H1 (cell line): ENCODE results near the gene BTBD9. TPM values are rescaled to one million over a fixed set of nuclear protein-coding genes. Genes with fewer than 3 reads are reported as not detected.

Experiments used
- CTCF ChIA-PET: fragments of 300-600 bp; sonication (Branson Sonifier 250); formaldehyde crosslinking; loops from one replicate; lab custom pipeline; 2021; ENCODE audit not compliant: partially characterized antibody; lab: Charles Lee
- POLR2A ChIA-PET: fragments of 300-600 bp; sonication (Branson Sonifier 250); formaldehyde crosslinking; loops from one replicate; lab custom pipeline; 2021; ENCODE audit warnings: inconsistent platforms; ENCODE audit not compliant: partially characterized antibody; lab: Charles Lee
- DNase-seq, 2 experiments: peaks; one replicate each; pipeline versions ENCODE4 v3.0.0 to v3.0.0-alpha.2; 2010 to 2022; ENCODE audit warnings: low spot score in 2 of 2, low read depth in 1 of 2, mixed read lengths in 1 of 2
- FAIRE-seq: peaks from 2 replicates; lab custom pipeline; 2011; peaks lifted over from hg19 to GRCh38; lab: Jason Lieb, UNC
- H2AFZ ChIP-seq: 2 replicates; pipeline ENCODE4 v1.8.1; 2012; ENCODE audit warnings: low read length, inconsistent platforms
- H2AK5ac ChIP-seq: 2 replicates; pipeline ENCODE4 v1.6.1; 2013; ENCODE audit warnings: low read depth, low read length
- H2BK120ac ChIP-seq: replicated peaks from 2 replicates; pipeline ENCODE3; 2013; ENCODE audit warnings: low read depth, low read length, inconsistent platforms
- H2BK12ac ChIP-seq: 2 replicates; pipeline ENCODE4 v1.6.1; 2013; ENCODE audit warnings: low read depth, low read length
- H2BK15ac ChIP-seq: 2 replicates; pipeline ENCODE4 v1.6.1; 2013; ENCODE audit warnings: low read length
- H2BK20ac ChIP-seq: 2 replicates; pipeline ENCODE4 v1.6.1; 2013; ENCODE audit warnings: low read length
- H2BK5ac ChIP-seq: 2 replicates; pipeline ENCODE4 v1.6.1; 2013; ENCODE audit warnings: low read depth, low read length
- H3K14ac ChIP-seq: 2 replicates; pipeline ENCODE4 v1.6.1; 2013; ENCODE audit warnings: inconsistent platforms; ENCODE audit not compliant: insufficient read length
- H3K18ac ChIP-seq: 2 replicates; pipeline ENCODE4 v1.6.1; 2013; ENCODE audit warnings: low read length; ENCODE audit errors: extremely low read depth
- H3K23ac ChIP-seq: 2 replicates; pipeline ENCODE4 v1.6.1; 2013; ENCODE audit warnings: inconsistent platforms; ENCODE audit not compliant: insufficient read length
- H3K23me2 ChIP-seq: 2 replicates; pipeline ENCODE4 v1.6.1; 2013; ENCODE audit warnings: low read depth, low read length
- H3K27ac ChIP-seq: 2 replicates; pipeline ENCODE4 v1.6.1; 2011; ENCODE audit warnings: low read depth, low read length, inconsistent platforms
- H3K27me3 ChIP-seq, 4 experiments: replicated peaks in 1 of 4; 1 replicate in 1 of 4; 2 replicates in 3 of 4; pipeline versions ENCODE4 v1.6.1 to v1.8.1; 2011 to 2013; ENCODE audit warnings: low read length in 3 of 4, mild to moderate bottlenecking in 3 of 4, inconsistent platforms in 2 of 4, mixed read lengths in 2 of 4, moderate library complexity in 1 of 4; ENCODE audit not compliant: control insufficient read depth in 3 of 4, insufficient read depth in 3 of 4; ENCODE audit errors: extremely low read depth in 1 of 4
- H3K36me3 ChIP-seq, 4 experiments: 2 replicates each; pipeline versions ENCODE4 v1.6.1 to v1.8.1; 2011 to 2013; ENCODE audit warnings: mild to moderate bottlenecking in 4 of 4, low read length in 3 of 4, moderate library complexity in 2 of 4, control low read depth in 1 of 4, inconsistent platforms in 1 of 4; ENCODE audit not compliant: insufficient read depth in 4 of 4, control insufficient read depth in 2 of 4
- H3K4ac ChIP-seq: replicated peaks from 2 replicates; pipeline ENCODE3; 2013; ENCODE audit warnings: low read length, low read depth, mixed read lengths, inconsistent platforms; ENCODE audit not compliant: insufficient read length
- H3K4me1 ChIP-seq, 4 experiments: replicated peaks in 1 of 4; 1 replicate in 1 of 4; 2 replicates in 3 of 4; pipeline versions ENCODE4 v1.6.1 to v1.8.1; 2011 to 2013; ENCODE audit warnings: low read length in 3 of 4, inconsistent platforms in 2 of 4, mixed read lengths in 1 of 4; ENCODE audit not compliant: insufficient read depth in 4 of 4, control insufficient read depth in 3 of 4
- H3K4me2 ChIP-seq, 2 experiments: 2 replicates each; pipeline versions ENCODE4 v1.6.1 to v1.8.1; 2011 to 2013; ENCODE audit warnings: low read depth in 2 of 2, low read length in 2 of 2, control low read depth in 1 of 2, inconsistent platforms in 1 of 2, mild to moderate bottlenecking in 1 of 2; ENCODE audit not compliant: insufficient read depth in 1 of 2
- H3K4me3 ChIP-seq, 4 experiments: fragments of 200-600, 300-600 bp in 1 of 4; sonication (generic), shearing (Covaris generic), sonication (Bioruptor Twin) in 1 of 4; 2 replicates each; pipeline versions ENCODE4 v1.5.1 to v1.8.1; 2011 to 2016; ENCODE audit warnings: low read length in 4 of 4, low read depth in 3 of 4, control low read depth in 2 of 4, inconsistent platforms in 2 of 4, mild to moderate bottlenecking in 2 of 4, mixed read lengths in 1 of 4, moderate library complexity in 1 of 4; ENCODE audit not compliant: insufficient read depth in 2 of 4; ENCODE audit errors: extremely low read depth in 1 of 4
- H3K56ac ChIP-seq: replicated peaks from 2 replicates; pipeline ENCODE3; 2013; ENCODE audit warnings: low read depth, mild to moderate bottlenecking, mixed read lengths, low read length, inconsistent platforms; ENCODE audit not compliant: insufficient read length
- H3K79me1 ChIP-seq: 2 replicates; pipeline ENCODE4 v1.6.1; 2013; ENCODE audit warnings: low read depth, low read length, control low read depth
- H3K79me2 ChIP-seq, 2 experiments: 2 replicates each; pipeline versions ENCODE4 v1.6.1 to v1.8.1; 2012 to 2013; ENCODE audit warnings: low read length in 2 of 2, mild to moderate bottlenecking in 2 of 2, inconsistent platforms in 1 of 2; ENCODE audit not compliant: insufficient read depth in 2 of 2, control insufficient read depth in 1 of 2
- H3K9ac ChIP-seq, 4 experiments: replicated peaks in 1 of 4; 1 replicate in 1 of 4; 2 replicates in 3 of 4; pipeline versions ENCODE4 v1.6.1 to v1.8.1; 2011 to 2013; ENCODE audit warnings: low read depth in 3 of 4, low read length in 3 of 4, control low read depth in 2 of 4, mild to moderate bottlenecking in 2 of 4, moderate library complexity in 2 of 4, inconsistent platforms in 1 of 4; ENCODE audit errors: extremely low read depth in 1 of 4
- H3K9me3 ChIP-seq, 2 experiments: 2 replicates each; pipeline versions ENCODE4 v1.6.1 to v1.8.1; 2012 to 2013; ENCODE audit warnings: mild to moderate bottlenecking in 2 of 2, moderate library complexity in 2 of 2, control low read depth in 1 of 2, inconsistent platforms in 1 of 2, low read depth in 1 of 2, low read length in 1 of 2, mixed read lengths in 1 of 2; ENCODE audit not compliant: insufficient read depth in 2 of 2
- H4K20me1 ChIP-seq, 2 experiments: replicated peaks in 1 of 2; 2 replicates each; pipeline versions ENCODE3 to v1.8.1; 2011 to 2013; ENCODE audit warnings: inconsistent platforms in 2 of 2, low read length in 2 of 2, mild to moderate bottlenecking in 1 of 2; ENCODE audit not compliant: insufficient read depth in 2 of 2, control insufficient read depth in 1 of 2
- H4K5ac ChIP-seq: 2 replicates; pipeline ENCODE4 v1.6.1; 2013; ENCODE audit warnings: low read length, low read depth, mixed read lengths, inconsistent platforms; ENCODE audit not compliant: insufficient read length
- H4K8ac ChIP-seq: 2 replicates; pipeline ENCODE4 v1.8.0; 2013; ENCODE audit warnings: mild to moderate bottlenecking, moderate library complexity, low read length, inconsistent platforms; ENCODE audit not compliant: insufficient read depth; ENCODE audit errors: extremely low read depth
- H4K91ac ChIP-seq: replicated peaks from 2 replicates; pipeline ENCODE3; 2013; ENCODE audit warnings: low read length, mixed read lengths, inconsistent platforms; ENCODE audit not compliant: insufficient read length
- CTBP2 ChIP-seq: IDR thresholded peaks from 2 replicates; pipeline ENCODE4 v1.7.0; 2011; ENCODE audit warnings: borderline replicate concordance, mild to moderate bottlenecking, moderate library complexity, mixed read lengths, low read length; ENCODE audit not compliant: insufficient read depth, insufficient read length
- RBBP5 ChIP-seq: IDR thresholded peaks from 2 replicates; pipeline ENCODE4 v1.7.1; 2012; ENCODE audit warnings: low read depth, mild to moderate bottlenecking, inconsistent platforms, low read length, moderate library complexity, borderline replicate concordance
- SP4 ChIP-seq: IDR thresholded peaks from 2 replicates; pipeline ENCODE4 v1.6.1; 2012; ENCODE audit warnings: low read length, inconsistent platforms
- WGBS, 2 experiments: shearing (Covaris generic) in 1 of 2; methylation state at CpG; one replicate each; pipeline versions ENCODE4 v1.1.6 to v1.1.7; 2013 to 2015; ENCODE audit warnings: low lambda C conversion rate in 2 of 2, mixed read lengths in 2 of 2, inconsistent platforms in 1 of 2, low coverage in 1 of 2, missing lambda C conversion rate in 1 of 2; ENCODE audit not compliant: insufficient replicate concordance in 2 of 2, insufficient coverage in 1 of 2, insufficient read length in 1 of 2; ENCODE audit errors: extremely low coverage in 1 of 2, missing lambda C conversion rate in 1 of 2; 5-methylcytosine and 5-hydroxymethylcytosine counted together
- polyA plus RNA-seq, 7 experiments: library from polyadenylated mRNA; depleted of rRNA in 3 of 7; stranded (reverse) in 5 of 7; unstranded in 2 of 7; fragments of >200 nt in 5 of 7; fragments of 200-250 nt in 2 of 7; gene quantifications; 1 replicate in 5 of 7; 2 replicates in 1 of 7; 4 replicates in 1 of 7; pipeline versions ENCODE4 v1.2.1 to v1.2.3, GENCODE V29; 2011 to 2013; ENCODE audit warnings: missing spikeins in 2 of 7, mixed read lengths in 2 of 7
- total RNA-seq: library from RNA; stranded (reverse); fragmentation: NEBNext Ultra II Directional; extraction: Animal tissue kit (Norgen Biotek cat#: 25700); gene quantifications from 2 replicates; pipeline ENCODE4 v1.2.1, GENCODE V29; 2021

The BTBD9 gene
- total and polyA plus RNA-seq, 2 of the 8 experiments (the other 6 are each of a cell fraction or from before 2014, with no cell fraction given), result 0.92 to 4.1 TPM

DNA sequence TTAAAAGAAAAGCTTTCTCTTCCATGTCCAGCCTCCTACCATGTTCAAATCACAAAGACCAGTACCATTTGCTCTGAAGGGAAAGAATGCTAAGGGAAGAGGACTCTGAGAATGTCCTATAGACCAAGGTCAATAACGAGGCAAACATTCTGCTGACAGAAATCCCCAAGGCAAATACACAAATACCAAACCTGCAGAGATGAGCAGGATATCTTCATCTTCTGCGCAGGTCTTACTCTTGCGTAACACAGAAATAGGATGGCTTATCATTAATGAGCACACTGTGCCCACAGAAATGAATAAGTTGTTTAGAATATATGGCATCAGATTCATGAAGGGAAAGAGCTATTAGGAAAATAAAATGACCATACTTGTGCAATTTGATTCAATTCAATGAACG lies 137.3 kb downstream of the BTBD9 start:
- Histone ChIP-seq H3K14ac (no peak overlapping the region), H3K23me2 (no peaks in the 10 kb centered on the region; the same call in 1 of the 2 replicates), H2BK20ac (no peak overlapping the region), H3K27ac (no peak overlapping the region), H3K4me1 (peaks cover 0 to 4% (median 0%) of the 10 kb centered on the region in 4 experiments; a peak in 2 of 7 replicates), H2BK5ac (no peak overlapping the region), H2BK15ac (no peak overlapping the region), H4K20me1 (no peaks in the 10 kb centered on the region), H3K4me3 (no peak overlapping the region), H3K23ac (no peak overlapping the region), H2AFZ (no peak overlapping the region), H3K4ac (no peak overlapping the region), H2BK120ac (no peak overlapping the region), H2AK5ac (no peak overlapping the region), H4K91ac (no peak overlapping the region), H3K79me2 (no peaks in the 10 kb centered on the region), H3K56ac (no peak overlapping the region), H3K9ac (no peak overlapping the region), H3K4me2 (no peak overlapping the region), H4K8ac (no peak overlapping the region), H3K18ac (no peak overlapping the region), H3K36me3 (no peaks in the 10 kb centered on the region), H3K27me3 (no peaks in the 10 kb centered on the region), H3K9me3 (no peaks in the 10 kb centered on the region), H2BK12ac (no peak overlapping the region), H4K5ac (no peak overlapping the region), H3K79me1 (no peaks in the 10 kb centered on the region)
- 85% methylated on average over 4 of the region's 4 CpGs; no CpG with 5 or more reads in 1 of the 2 experiments for WGBS, 2 experiments
- FAIRE-seq (no peak), DNase-seq (no peak)
- CTCF ChIA-PET, result interaction anchor here (0.8 to 4.8 kb wide), 5 partner anchors 9 to 323 kb away, joined by 3 to 22 read pairs (median 4); no protein-coding TSS in a partner anchor
- POLR2A ChIA-PET, result interaction anchor here (0.6 kb wide), 1 partner anchor 201 kb away, joined by 3 read pairs; no protein-coding TSS in a partner anchor
- TF ChIP-seq CTBP2, result no peak
- TF ChIP-seq SP4, result no peak
- TF ChIP-seq RBBP5, result no peak
